Neural cell (in vitro differentiated cells): ENCODE results near the gene PTPRG. TPM values are rescaled to one million over a fixed set of nuclear protein-coding genes. Genes with fewer than 3 reads are reported as not detected.

Experiments
- H2AFZ ChIP-seq: fragments of 200-600, 300-800 bp; sonication (generic), shearing (Covaris generic); 2 replicates; pipeline ENCODE4 v1.6.0; 2014; ENCODE audit warnings: low read depth, mild to moderate bottlenecking, antibody characterized with exemption, low read length, moderate library complexity
- H3F3A ChIP-seq: fragments of 200-600 bp; shearing (Covaris generic); 2 replicates; pipeline ENCODE4 v1.6.1; 2016; ENCODE audit warnings: mild to moderate bottlenecking, moderate library complexity, mixed read lengths, antibody characterized with exemption, low read length; ENCODE audit not compliant: insufficient read depth, poor library complexity, severe bottlenecking
- H3K27ac ChIP-seq: fragments of 200-600, 300-800 bp; sonication (generic), shearing (Covaris generic); 2 replicates; pipeline ENCODE4 v1.5.1; 2014; ENCODE audit warnings: mild to moderate bottlenecking, low read length, moderate library complexity
- H3K27me3 ChIP-seq: fragments of 300-800, 200-600 bp; sonication (generic), shearing (Covaris generic); 2 replicates; pipeline ENCODE4 v1.6.0; 2014; ENCODE audit warnings: mild to moderate bottlenecking, low read depth, low read length, moderate library complexity; ENCODE audit not compliant: insufficient read depth
- H3K36me3 ChIP-seq: fragments of 300-800, 200-600 bp; sonication (generic), shearing (Covaris generic); 2 replicates; pipeline ENCODE4 v1.5.1; 2014; ENCODE audit warnings: mild to moderate bottlenecking, antibody characterized with exemption, low read length, moderate library complexity; ENCODE audit not compliant: insufficient read depth
- H3K4me2 ChIP-seq: fragments of 300-800, 200-600 bp; sonication (generic), shearing (Covaris generic); 2 replicates; pipeline ENCODE4 v1.6.0; 2014; ENCODE audit warnings: mild to moderate bottlenecking, low read length
- H3K4me3 ChIP-seq: fragments of 300-800, 200-600 bp; sonication (generic), shearing (Covaris generic); 2 replicates; pipeline ENCODE4 v1.5.1; 2014; ENCODE audit warnings: mild to moderate bottlenecking, low read length, moderate library complexity
- H3K79me2 ChIP-seq: fragments of 200-600 bp; shearing (Covaris generic); replicated peaks from 2 replicates; pipeline ENCODE4 v1.6.0; 2014; ENCODE audit warnings: mild to moderate bottlenecking, low read length, moderate library complexity; ENCODE audit not compliant: insufficient read depth
- H3K9ac ChIP-seq: fragments of 300-800, 200-600 bp; sonication (generic), shearing (Covaris generic); 2 replicates; pipeline ENCODE4 v1.6.1; 2016; ENCODE audit warnings: mild to moderate bottlenecking, low read length, mixed read lengths
- H3K9me2 ChIP-seq: fragments of 200-600 bp; shearing (Covaris generic); 2 replicates; pipeline ENCODE4 v1.6.1; 2016; ENCODE audit warnings: mild to moderate bottlenecking, low read length, mixed read lengths; ENCODE audit not compliant: insufficient read depth
- H3K9me3 ChIP-seq: fragments of 200-600, 300-800 bp; sonication (generic), shearing (Covaris generic); 2 replicates; pipeline ENCODE4 v1.6.1; 2016; ENCODE audit warnings: mild to moderate bottlenecking, mixed run types, low read length, moderate library complexity, mixed read lengths
- H4K20me1 ChIP-seq: fragments of 200-600 bp; shearing (Covaris generic); 2 replicates; pipeline ENCODE4 v1.6.1; 2016; ENCODE audit warnings: mild to moderate bottlenecking, mixed run types; ENCODE audit not compliant: insufficient read depth
- EP300 ChIP-seq: fragments of 450-650 bp; conservative IDR thresholded peaks from 2 replicates; pipeline ENCODE4 v1.6.1; 2014; ENCODE audit warnings: antibody characterized with exemption, mild to moderate bottlenecking, moderate library complexity; ENCODE audit not compliant: poor library complexity, severe bottlenecking
- EZH2 ChIP-seq: fragments of 200-600, 300-800 bp; shearing (Covaris generic), sonication (generic); IDR thresholded peaks from 2 replicates; pipeline ENCODE4 v1.6.1; 2014; ENCODE audit warnings: antibody characterized with exemption, low read length, borderline replicate concordance, mild to moderate bottlenecking; ENCODE audit not compliant: insufficient read depth, poor library complexity, severe bottlenecking
- MXI1 ChIP-seq: fragments of 450-650 bp; conservative IDR thresholded peaks from 2 replicates; pipeline ENCODE4 v1.6.1; 2014; ENCODE audit warnings: antibody characterized with exemption, mild to moderate bottlenecking; ENCODE audit not compliant: poor library complexity, severe bottlenecking
- POLR2AphosphoS5 ChIP-seq: IDR thresholded peaks from 2 replicates; pipeline ENCODE4 v1.6.1; 2012
- RAD21 ChIP-seq: fragments of 450-650 bp; conservative IDR thresholded peaks from 2 replicates; pipeline ENCODE4 v1.6.1; 2014; ENCODE audit warnings: antibody characterized with exemption, mild to moderate bottlenecking, moderate library complexity
- SMC3 ChIP-seq: fragments of 450-650 bp; conservative IDR thresholded peaks from 2 replicates; pipeline ENCODE4 v1.6.1; 2014; ENCODE audit warnings: antibody characterized with exemption, mild to moderate bottlenecking, moderate library complexity; ENCODE audit not compliant: poor library complexity
- TAF1 ChIP-seq: IDR thresholded peaks from 2 replicates; pipeline ENCODE4 v1.6.1; 2012; ENCODE audit warnings: low read depth
- polyA plus RNA-seq: library from polyadenylated mRNA; depleted of rRNA; stranded (reverse); fragments of >200 nt; gene quantifications from 2 replicates; pipeline ENCODE4 v1.2.3, GENCODE V29; 2014
- TF ChIP-seq, protein P1 (sequence below): fragments of 450-650 bp; IDR thresholded peaks from 2 replicates; pipeline ENCODE4 v1.5.1; 2014; ENCODE audit warnings: antibody characterized with exemption, mild to moderate bottlenecking, moderate library complexity; ENCODE audit not compliant: poor library complexity, severe bottlenecking
- TF ChIP-seq, protein P2 (sequence below): IDR thresholded peaks from 2 replicates; pipeline ENCODE4 v1.6.1; 2012; ENCODE audit warnings: borderline replicate concordance

PTPRG gene
- polyA plus RNA-seq, 1 donor from 2014 or later = 33.1 TPM

DNA sequence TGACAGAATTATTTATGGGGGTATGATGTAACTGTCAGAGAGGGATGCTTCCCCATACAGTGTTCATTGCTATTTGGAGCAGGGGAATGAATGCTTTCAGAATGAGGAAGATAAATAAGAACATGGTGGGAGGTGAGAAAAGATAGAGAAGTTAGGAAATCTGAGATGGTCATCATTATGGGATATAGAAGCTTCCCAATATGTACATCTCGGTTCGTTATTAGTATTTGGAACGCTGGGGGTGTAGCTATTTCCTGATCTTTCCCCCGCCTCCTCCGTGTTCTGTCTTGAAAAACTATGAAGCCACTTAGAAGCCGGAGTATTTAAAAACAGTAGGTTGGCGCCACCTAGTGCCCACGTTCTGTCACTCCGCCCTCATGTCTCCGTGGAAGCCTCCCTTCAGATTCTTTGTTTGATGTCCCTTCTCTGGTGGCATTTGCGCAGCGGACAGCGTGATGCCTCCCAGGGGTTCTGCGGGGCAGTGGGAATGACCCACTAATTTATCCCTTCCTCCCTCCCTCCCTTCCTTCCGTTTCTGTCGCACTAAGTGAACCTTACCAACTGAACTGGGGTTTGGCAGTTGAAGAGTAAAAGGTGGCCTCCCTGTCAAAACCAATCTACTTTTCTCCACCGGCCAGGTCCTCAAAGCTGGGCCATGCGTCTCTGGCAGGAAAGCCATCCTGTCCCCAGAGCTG, 627.5 kb downstream of the PTPRG start:
- Histone ChIP-seq H3K27ac (no peak overlapping the region), H4K20me1 (no peaks in the 10 kb centered on the region), H3K36me3 (no peaks in the 10 kb centered on the region), H3K9me3 (no peaks in the 10 kb centered on the region), H3K9ac (peak overlapping the region; percentile 18), H3F3A (no peaks in the 10 kb centered on the region), H3K4me3 (no peak overlapping the region), H3K79me2 (no peaks in the 10 kb centered on the region), H2AFZ (peak overlapping the region; percentile 34), H3K27me3 (no peaks in the 10 kb centered on the region), H3K4me2 (no peak overlapping the region), H3K9me2 (no peaks in the 10 kb centered on the region)
- no peak for TF ChIP-seq MXI1
- TF ChIP-seq, protein P1, sequence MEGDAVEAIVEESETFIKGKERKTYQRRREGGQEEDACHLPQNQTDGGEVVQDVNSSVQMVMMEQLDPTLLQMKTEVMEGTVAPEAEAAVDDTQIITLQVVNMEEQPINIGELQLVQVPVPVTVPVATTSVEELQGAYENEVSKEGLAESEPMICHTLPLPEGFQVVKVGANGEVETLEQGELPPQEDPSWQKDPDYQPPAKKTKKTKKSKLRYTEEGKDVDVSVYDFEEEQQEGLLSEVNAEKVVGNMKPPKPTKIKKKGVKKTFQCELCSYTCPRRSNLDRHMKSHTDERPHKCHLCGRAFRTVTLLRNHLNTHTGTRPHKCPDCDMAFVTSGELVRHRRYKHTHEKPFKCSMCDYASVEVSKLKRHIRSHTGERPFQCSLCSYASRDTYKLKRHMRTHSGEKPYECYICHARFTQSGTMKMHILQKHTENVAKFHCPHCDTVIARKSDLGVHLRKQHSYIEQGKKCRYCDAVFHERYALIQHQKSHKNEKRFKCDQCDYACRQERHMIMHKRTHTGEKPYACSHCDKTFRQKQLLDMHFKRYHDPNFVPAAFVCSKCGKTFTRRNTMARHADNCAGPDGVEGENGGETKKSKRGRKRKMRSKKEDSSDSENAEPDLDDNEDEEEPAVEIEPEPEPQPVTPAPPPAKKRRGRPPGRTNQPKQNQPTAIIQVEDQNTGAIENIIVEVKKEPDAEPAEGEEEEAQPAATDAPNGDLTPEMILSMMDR = peak; percentile 92
- no peak for TF ChIP-seq POLR2AphosphoS5
- peak; percentile 96 for TF ChIP-seq RAD21
- peak; percentile 96 for TF ChIP-seq SMC3
- no peak for TF ChIP-seq EP300
- TF ChIP-seq, protein P2, sequence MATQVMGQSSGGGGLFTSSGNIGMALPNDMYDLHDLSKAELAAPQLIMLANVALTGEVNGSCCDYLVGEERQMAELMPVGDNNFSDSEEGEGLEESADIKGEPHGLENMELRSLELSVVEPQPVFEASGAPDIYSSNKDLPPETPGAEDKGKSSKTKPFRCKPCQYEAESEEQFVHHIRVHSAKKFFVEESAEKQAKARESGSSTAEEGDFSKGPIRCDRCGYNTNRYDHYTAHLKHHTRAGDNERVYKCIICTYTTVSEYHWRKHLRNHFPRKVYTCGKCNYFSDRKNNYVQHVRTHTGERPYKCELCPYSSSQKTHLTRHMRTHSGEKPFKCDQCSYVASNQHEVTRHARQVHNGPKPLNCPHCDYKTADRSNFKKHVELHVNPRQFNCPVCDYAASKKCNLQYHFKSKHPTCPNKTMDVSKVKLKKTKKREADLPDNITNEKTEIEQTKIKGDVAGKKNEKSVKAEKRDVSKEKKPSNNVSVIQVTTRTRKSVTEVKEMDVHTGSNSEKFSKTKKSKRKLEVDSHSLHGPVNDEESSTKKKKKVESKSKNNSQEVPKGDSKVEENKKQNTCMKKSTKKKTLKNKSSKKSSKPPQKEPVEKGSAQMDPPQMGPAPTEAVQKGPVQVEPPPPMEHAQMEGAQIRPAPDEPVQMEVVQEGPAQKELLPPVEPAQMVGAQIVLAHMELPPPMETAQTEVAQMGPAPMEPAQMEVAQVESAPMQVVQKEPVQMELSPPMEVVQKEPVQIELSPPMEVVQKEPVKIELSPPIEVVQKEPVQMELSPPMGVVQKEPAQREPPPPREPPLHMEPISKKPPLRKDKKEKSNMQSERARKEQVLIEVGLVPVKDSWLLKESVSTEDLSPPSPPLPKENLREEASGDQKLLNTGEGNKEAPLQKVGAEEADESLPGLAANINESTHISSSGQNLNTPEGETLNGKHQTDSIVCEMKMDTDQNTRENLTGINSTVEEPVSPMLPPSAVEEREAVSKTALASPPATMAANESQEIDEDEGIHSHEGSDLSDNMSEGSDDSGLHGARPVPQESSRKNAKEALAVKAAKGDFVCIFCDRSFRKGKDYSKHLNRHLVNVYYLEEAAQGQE = no peak
- TF ChIP-seq EZH2 = no peak
- TF ChIP-seq TAF1 = no peak

DNA sequence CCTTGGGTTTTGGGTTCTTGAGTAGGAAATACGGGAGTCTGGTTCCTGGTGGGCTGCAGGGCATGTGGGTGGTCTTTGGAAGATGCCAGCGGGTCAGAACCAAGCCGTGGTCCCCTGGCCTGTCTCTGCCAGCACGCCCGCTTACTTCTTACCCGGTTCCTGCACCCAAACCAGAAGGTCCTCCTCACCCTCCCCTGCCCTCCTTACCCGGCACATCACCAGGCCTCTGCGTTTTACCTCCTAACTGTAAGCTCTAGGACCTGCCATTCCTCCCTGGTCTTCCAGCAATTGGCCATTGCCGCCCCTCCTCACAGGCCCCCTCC, 628.0 kb downstream of the PTPRG start:
- no peaks in the 10 kb centered on the region for H4K20me1 ChIP-seq
- no peak overlapping the region for H3K4me3 ChIP-seq
- no peaks in the 10 kb centered on the region for H3K36me3 ChIP-seq
- H3K79me2 ChIP-seq = no peaks in the 10 kb centered on the region
- H3K4me2 ChIP-seq = no peak overlapping the region
- H3K9me2 ChIP-seq = no peaks in the 10 kb centered on the region
- H3K27ac ChIP-seq = no peak overlapping the region
- no peaks in the 10 kb centered on the region for H3K27me3 ChIP-seq
- TF ChIP-seq TAF1 (no peak), EZH2 (no peak), SMC3 (no peak), EP300 (no peak), MXI1 (no peak)
- TF ChIP-seq, protein P1 = no peak
- peak overlapping the region; percentile 34 for H2AFZ ChIP-seq
- no peaks in the 10 kb centered on the region for H3K9me3 ChIP-seq
- H3K9ac ChIP-seq = no peak overlapping the region
- H3F3A ChIP-seq = no peaks in the 10 kb centered on the region
